NB4 (cell line): Measurements from ENCODE around the gene PDILT.

Experiments used
- POLR2A ChIP-seq: IDR thresholded peaks from 2 replicates; pipeline ENCODE4 v1.6.1; 2011; ENCODE audit warnings: mild to moderate bottlenecking; ENCODE audit not compliant: insufficient read length; ENCODE audit errors: extremely low read depth
- TF ChIP-seq, protein P1 (sequence below): IDR thresholded peaks from one replicate; pipeline ENCODE4 v1.5.1; 2012; ENCODE audit warnings: low read depth, low read length

DNA sequence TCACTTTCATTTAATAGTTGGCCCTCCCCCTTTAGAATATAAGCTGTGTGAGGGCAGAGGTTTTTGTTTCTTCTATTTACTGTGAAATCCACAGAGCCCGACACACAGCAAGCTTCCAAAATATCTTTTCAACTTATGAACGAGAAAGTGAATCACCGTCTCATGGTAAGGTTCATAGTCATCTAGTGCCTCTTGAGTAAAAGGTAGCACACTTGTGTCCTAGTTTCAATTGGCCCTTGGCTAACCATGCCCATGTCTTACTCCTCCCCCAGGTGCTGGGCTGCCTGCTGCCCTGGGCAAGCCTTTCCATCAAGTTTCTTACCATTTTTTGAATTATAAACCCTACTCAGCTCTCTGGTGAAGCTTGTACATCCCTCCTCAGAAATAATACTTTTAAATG lies 64.8 kb downstream of the PDILT start:
- TF ChIP-seq, protein P1, sequence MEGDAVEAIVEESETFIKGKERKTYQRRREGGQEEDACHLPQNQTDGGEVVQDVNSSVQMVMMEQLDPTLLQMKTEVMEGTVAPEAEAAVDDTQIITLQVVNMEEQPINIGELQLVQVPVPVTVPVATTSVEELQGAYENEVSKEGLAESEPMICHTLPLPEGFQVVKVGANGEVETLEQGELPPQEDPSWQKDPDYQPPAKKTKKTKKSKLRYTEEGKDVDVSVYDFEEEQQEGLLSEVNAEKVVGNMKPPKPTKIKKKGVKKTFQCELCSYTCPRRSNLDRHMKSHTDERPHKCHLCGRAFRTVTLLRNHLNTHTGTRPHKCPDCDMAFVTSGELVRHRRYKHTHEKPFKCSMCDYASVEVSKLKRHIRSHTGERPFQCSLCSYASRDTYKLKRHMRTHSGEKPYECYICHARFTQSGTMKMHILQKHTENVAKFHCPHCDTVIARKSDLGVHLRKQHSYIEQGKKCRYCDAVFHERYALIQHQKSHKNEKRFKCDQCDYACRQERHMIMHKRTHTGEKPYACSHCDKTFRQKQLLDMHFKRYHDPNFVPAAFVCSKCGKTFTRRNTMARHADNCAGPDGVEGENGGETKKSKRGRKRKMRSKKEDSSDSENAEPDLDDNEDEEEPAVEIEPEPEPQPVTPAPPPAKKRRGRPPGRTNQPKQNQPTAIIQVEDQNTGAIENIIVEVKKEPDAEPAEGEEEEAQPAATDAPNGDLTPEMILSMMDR: no peak
- TF ChIP-seq POLR2A: no peak
